ENCODE data around the gene KRTAP1-5.
"Not testable (repeated sequence)": the region's sequence is repeated elsewhere in the genome, so short reads cannot be mapped to it uniquely, and the experiment has no call there.

Gene KRTAP1-5

GRCh38 chr17:41002814-41003213 lies 24.2 kb downstream of the KRTAP1-5 start:
- no peak for DNase-seq

DNA sequence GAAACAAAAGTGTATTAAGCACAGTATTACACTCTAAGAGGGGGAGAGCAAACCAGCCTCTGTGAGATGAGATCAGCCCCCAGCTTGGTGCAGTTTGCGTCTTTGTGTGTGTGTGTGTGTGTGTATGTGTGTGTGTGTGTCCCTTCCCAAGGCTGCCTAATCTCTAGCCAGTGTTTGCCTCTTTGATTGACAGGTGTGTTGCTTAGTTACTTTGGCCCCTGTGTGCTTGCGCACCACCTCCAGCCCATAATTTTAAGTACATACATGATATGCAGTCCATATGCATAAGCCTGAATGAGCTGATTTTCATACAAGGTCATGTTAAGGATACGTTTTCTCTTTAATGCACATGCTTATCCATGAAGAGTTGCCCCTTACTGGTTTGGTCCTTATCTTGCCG lies 25.2 kb downstream of the KRTAP1-5 start:
- DNase-seq, result no peak

DNA sequence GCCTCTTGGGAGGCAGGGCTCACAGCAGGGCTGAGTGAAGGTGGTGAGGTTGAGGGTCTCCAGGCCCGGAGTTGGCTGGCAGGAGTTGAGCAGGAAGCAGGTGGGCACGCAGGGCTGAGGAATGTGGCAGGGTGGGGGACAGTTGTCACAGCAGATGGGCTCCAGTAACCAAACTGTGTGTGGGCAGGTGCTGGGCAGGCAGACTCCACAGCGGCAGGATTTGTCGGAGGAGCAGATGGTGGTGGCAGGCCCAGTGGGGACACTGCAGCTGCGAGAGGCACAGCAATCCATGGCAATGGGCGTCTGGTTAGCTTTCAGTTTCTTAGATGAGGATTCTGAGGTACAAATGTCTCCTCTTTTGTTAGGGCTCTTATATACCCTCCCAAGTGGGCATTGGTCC lies 27.4 kb downstream of the KRTAP1-5 start, which contains the start of gene KRTAP3-2:
KRTAP3-2 (minus strand) TSS at position 344 of the 400 bp plus-strand sequence; CDS start at position 291, 53 bp downstream.
- not testable (repeated sequence) for DNase-seq

GRCh38 chr17:40997361-40997760 lies 29.6 kb downstream of the KRTAP1-5 start:
- no peak for DNase-seq

DNA sequence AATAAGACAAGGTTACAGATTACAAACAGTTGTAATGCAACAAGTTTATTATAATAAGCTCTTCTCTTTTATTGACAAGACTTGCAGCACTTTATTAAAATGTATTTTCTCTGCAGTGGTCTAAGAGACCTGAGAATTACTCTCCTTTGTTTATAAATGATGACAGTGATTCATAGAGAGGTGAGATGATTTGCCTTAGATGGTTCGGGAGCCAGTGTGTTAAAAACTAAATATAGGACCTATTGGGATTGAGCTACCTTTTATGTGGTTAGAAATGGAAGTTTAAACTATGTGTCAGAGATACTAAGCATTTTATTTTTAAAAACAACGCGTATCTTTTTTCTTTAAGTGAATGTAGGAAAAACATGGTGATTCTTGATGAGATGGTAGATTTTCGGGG lies 30.2 kb downstream of the KRTAP1-5 start:
- DNase-seq, result no peak

DNA sequence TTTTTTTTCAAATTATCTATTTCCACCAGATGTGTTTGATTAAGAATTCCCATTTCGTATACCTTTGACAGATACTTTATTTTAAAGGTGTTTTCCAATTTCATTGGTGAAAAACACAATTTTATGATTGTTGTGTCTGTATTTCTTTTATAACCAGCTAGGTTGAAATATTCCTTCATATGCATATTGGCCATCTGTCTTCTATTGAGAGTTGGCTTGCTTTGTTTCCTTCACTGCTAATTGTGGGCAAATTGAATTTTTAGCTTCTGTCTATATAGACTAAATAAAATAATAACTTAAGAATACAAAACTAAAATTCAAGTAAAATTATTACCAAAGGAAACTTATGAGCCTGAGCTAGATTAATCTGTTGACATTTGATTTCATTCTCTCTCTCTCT lies 31.9 kb downstream of the KRTAP1-5 start:
- DNase-seq, result no peak

DNA sequence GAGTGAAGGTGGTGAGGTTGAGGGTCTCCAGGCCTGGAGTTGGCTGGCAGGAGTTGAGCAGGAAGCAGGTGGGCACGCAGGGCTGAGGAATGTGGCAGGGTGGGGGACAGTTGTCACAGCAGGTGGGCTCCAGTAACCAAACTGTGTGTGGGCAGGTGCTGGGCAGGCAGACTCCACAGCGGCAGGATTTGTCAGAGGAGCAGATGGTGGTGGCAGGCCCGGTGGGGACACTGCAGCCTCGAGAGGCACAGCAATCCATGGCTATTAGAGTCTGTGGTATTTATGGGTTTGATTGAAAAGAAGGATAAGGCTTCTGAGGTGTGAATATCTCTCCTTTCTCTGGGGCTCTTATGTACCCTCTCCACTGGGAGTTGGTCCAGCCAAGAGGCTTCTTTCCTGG lies 33.2 kb downstream of the KRTAP1-5 start, which contains the start of gene KRTAP3-3:
KRTAP3-3 (minus strand) TSS at position 326 of the 400 bp plus-strand sequence; CDS start at position 259, 67 bp downstream.
- DNase-seq, result no peak

DNA sequence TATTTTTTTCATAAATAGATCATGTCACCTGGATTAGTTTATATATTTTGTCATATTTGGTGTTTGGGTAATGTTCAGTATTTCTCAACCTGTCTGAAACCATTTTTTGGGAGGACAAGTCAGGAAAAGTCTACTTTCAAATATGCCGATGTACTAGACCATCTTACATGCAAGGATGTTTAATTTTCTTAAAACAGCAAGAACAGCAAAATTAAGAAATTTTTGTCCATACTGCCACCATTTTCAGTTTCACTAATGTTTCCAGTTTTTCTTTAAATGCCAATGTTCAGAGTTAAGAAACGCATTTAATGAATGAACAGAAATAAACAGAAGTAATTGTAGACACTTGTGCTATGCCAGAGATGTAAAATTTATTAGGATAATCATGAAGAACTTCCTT lies 33.9 kb downstream of the KRTAP1-5 start:
- no peak for DNase-seq

- DNase-seq, result no peak
Observed at GRCh38 chr17:40992666-40993065, 34.3 kb downstream of the KRTAP1-5 start.

GRCh38 chr17:40986920-40987319 lies 40.1 kb downstream of the KRTAP1-5 start:
- DNase-seq, result no peak

DNA sequence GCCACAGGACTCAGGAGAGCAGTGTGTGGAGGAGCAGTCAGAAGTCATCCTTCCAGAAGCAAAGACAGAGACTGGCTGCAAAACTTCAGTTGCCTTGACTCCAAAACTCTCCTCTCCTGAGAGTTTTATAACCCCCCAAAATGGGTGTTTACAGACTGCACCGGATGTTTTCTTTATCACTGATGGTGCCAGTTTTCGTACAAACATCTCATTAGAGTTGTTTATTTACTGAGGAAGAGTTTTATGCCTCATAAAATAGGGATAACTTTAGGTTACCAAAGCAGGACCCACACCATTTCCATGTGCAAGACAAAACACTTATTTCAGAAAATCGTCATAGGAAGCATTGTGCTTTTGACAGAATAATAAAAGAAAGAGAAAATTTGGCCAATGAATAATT lies 42.8 kb downstream of the KRTAP1-5 start, which contains the start of gene KRT40:
KRT40 (minus strand) TSS at position 101 of the 400 bp plus-strand sequence; CDS start at position 48, 53 bp downstream.
- no peak for DNase-seq

DNA sequence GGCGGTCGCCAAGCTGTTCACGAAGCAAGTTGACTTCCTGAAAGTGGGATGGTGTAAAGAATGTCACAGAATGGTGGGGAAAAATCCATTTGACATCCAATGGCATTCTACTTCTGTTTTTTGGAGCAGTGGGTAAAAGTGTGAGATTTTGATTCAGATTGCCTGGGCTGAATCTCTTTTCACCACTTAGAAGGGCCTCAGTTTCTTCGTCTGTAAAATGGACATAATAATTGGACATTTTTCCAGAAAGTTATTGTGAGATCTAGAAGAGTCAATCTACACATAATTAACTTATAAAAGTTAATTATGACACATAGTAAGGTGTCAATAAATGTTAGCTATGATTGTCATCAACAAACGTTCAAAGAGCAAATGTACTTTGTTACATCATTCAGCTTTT lies 45.9 kb downstream of the KRTAP1-5 start:
- DNase-seq, result no peak

DNA sequence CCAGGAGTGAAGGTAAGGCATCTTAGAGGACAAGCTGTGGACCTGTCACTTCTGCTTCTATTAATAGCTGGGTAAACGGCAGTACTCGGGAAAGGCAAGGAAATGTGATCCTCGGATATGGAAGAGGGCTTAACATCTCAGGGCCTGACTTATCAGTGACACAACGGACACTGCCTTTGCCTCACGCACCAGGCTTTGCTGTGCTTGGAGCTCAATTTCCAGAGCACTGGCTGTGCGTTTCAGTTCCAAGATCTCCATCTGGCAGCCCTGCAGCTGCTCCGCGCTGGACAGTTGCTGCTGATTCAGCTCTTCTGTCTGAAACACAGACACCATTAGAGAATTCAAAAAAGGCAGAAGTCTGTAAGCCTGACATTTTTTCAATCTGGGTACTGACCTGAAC lies 46.4 kb downstream of the KRTAP1-5 start:
- no peak for DNase-seq

- no peak for DNase-seq
Observed at GRCh38 chr17:40980117-40980516, 46.9 kb downstream of the KRTAP1-5 start.

DNA sequence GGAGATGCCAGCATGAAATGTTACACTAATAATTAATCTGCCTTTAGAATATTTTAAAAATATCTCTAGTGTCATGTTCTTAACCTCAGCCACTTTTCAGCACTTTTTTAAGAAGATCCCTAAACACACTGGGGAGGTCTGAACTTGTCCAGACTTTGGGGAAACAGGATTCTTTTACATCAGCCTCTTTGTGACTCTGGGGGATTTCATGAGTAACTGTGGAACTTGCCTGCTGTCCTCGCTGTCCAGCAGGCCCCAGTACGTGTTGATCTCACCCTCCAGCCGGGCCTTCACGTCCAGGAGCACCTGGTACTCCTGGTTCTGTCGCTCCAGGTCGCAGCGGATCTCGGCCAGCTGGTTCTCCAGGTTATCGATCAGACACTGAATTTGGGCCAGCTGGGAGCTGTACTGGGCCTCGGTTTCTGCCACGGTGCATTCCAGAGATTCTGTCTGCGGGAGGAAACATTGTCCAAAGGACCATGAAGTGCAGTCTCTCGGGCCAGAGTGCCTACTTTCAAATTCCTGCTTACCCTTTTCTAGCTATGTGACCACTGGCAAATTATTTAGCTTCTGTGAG lies 48.3 kb downstream of the KRTAP1-5 start:
- no peak for DNase-seq

Measured in stimulated activated CD4-positive, alpha-beta T cell treated with anti-CD3 and anti-CD28 coated beads, Interleukin-4, amount 100 ng/mL, for 24 hours (primary cell).